Glutamatergic neuron (in vitro differentiated cells): ENCODE data around the gene CRACR2A. TPM values are rescaled to one million over a fixed set of nuclear protein-coding genes. Genes with fewer than 3 reads are reported as not detected.

Experiments
- DNase-seq: peaks from one replicate; pipeline ENCODE4 v3.0.0; 2022
- H3K27ac Mint-ChIP-seq: one replicate; pipeline ENCODE4 v1.8.0; 2020; ENCODE audit warnings: mild to moderate bottlenecking, mixed read lengths, inconsistent platforms; ENCODE audit not compliant: unreplicated experiment
- H3K27me3 Mint-ChIP-seq: one replicate; pipeline ENCODE4 v1.8.0; 2020; ENCODE audit warnings: mild to moderate bottlenecking, moderate library complexity, mixed read lengths, inconsistent platforms; ENCODE audit not compliant: unreplicated experiment
- H3K36me3 Mint-ChIP-seq: one replicate; pipeline ENCODE4 v1.8.0; 2020; ENCODE audit warnings: mild to moderate bottlenecking, mixed read lengths, inconsistent platforms; ENCODE audit not compliant: unreplicated experiment
- H3K4me1 Mint-ChIP-seq: one replicate; pipeline ENCODE4 v1.8.0; 2020; ENCODE audit warnings: mild to moderate bottlenecking, low read depth, mixed read lengths, inconsistent platforms; ENCODE audit not compliant: unreplicated experiment
- H3K4me3 Mint-ChIP-seq: one replicate; pipeline ENCODE4 v1.8.0; 2020; ENCODE audit warnings: mild to moderate bottlenecking, mixed read lengths, inconsistent platforms; ENCODE audit not compliant: unreplicated experiment
- H3K9me3 Mint-ChIP-seq: one replicate; pipeline ENCODE4 v1.8.0; 2020; ENCODE audit warnings: mild to moderate bottlenecking, moderate library complexity, mixed read lengths, inconsistent platforms; ENCODE audit not compliant: unreplicated experiment
- total RNA-seq: library from RNA; stranded (reverse); fragmentation: NEBNext Ultra II Directional; extraction: Animal tissue kit (Norgen Biotek cat#: 25700); gene quantifications from one replicate; pipeline ENCODE4 v1.2.1, GENCODE V29; 2021; ENCODE audit not compliant: unreplicated experiment
- TF ChIP-seq, protein P1 (sequence below): fragments of 200-600 bp; sonication (generic); IDR thresholded peaks from one replicate; pipeline ENCODE4 v1.5.0; 2021; ENCODE audit not compliant: partially characterized antibody, unreplicated experiment

Gene CRACR2A
- total RNA-seq, 1 donor from 2014 or later: 4.5 TPM

DNA sequence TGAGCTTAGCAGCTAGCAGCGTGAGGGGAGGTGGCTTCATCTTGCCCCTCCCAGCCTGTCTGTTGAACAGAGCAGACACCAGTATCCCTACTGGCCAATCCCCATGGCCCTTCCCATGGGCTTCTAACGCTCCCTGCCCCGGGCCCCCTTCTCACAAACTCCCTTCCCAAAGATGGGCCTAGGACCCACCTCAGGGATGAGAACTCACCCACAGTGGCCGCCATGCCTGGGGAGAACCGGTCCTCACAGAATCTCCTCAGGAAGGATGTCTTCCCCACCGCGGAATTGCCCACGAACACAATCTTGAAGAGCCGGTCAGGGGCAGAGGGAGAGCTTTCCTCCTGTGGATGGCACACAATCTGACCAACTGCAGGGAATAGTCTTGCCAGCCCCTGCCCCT is 119.5 kb downstream of the CRACR2A start:
- peak overlapping the region; percentile 95 for H3K27ac Mint-ChIP-seq
- H3K4me1 Mint-ChIP-seq: peaks cover 67% of the 10 kb centered on the region
- no peak for DNase-seq
- H3K4me3 Mint-ChIP-seq: no peak overlapping the region
- TF ChIP-seq, protein P1, sequence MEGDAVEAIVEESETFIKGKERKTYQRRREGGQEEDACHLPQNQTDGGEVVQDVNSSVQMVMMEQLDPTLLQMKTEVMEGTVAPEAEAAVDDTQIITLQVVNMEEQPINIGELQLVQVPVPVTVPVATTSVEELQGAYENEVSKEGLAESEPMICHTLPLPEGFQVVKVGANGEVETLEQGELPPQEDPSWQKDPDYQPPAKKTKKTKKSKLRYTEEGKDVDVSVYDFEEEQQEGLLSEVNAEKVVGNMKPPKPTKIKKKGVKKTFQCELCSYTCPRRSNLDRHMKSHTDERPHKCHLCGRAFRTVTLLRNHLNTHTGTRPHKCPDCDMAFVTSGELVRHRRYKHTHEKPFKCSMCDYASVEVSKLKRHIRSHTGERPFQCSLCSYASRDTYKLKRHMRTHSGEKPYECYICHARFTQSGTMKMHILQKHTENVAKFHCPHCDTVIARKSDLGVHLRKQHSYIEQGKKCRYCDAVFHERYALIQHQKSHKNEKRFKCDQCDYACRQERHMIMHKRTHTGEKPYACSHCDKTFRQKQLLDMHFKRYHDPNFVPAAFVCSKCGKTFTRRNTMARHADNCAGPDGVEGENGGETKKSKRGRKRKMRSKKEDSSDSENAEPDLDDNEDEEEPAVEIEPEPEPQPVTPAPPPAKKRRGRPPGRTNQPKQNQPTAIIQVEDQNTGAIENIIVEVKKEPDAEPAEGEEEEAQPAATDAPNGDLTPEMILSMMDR: no peak
- peaks cover 21% of the 10 kb centered on the region for H3K27me3 Mint-ChIP-seq
- H3K9me3 Mint-ChIP-seq: peaks cover 6% of the 10 kb centered on the region
- H3K36me3 Mint-ChIP-seq: no peaks in the 10 kb centered on the region

DNA sequence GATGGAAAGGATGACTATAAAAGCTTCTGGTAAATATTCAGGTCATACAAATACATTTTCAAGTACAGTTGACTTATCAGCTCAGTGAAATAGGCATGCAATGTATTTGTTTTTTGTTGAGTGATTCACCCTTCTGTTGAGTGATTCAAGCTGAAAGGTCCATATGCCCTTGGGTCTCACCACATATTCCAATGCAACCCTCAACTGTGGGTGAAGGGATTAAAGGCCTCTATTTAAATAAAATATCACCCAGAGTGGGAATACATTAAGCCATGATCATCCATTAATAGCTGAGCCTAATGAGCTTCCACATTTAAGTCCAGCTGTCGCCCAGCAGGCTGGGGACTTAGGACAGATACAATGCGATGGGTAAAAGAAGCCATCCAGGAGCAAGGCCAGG is 120.2 kb downstream of the CRACR2A start:
- DNase-seq: peak; percentile 48
- Mint-ChIP-seq H3K27ac (peak overlapping the region; percentile 95), H3K27me3 (peaks cover 21% of the 10 kb centered on the region), H3K36me3 (no peaks in the 10 kb centered on the region), H3K4me3 (peak overlapping the region; percentile 72), H3K9me3 (peaks cover 6% of the 10 kb centered on the region), H3K4me1 (peaks cover 68% of the 10 kb centered on the region)
- TF ChIP-seq, protein P1: no peak

DNA sequence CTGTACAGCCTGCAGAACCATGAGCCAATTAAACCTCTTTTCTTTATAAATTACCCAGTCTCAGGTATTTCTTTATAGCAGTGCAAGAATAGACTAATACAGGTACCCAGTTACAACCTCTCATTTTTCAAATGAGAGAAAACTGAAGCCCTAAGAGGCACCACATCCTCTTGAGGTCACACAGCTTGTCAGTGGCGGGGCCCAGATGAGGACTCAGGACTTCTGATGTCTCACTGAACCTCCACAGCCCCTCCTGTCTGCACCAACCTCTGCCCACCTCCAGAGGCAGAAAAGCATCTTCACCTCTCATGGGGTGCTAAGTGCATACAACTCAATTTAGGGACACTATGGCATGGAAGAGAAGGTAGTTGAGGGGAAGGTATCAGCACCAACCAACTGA is 120.7 kb downstream of the CRACR2A start:
- no peak for DNase-seq
- TF ChIP-seq, protein P1: no peak
- H3K9me3 Mint-ChIP-seq: peaks cover 6% of the 10 kb centered on the region
- no peak overlapping the region for H3K4me3 Mint-ChIP-seq
- peak overlapping the region; percentile 95 for H3K27ac Mint-ChIP-seq
- H3K36me3 Mint-ChIP-seq: no peaks in the 10 kb centered on the region
- H3K27me3 Mint-ChIP-seq: peaks cover 19% of the 10 kb centered on the region
- peaks cover 66% of the 10 kb centered on the region for H3K4me1 Mint-ChIP-seq

DNA sequence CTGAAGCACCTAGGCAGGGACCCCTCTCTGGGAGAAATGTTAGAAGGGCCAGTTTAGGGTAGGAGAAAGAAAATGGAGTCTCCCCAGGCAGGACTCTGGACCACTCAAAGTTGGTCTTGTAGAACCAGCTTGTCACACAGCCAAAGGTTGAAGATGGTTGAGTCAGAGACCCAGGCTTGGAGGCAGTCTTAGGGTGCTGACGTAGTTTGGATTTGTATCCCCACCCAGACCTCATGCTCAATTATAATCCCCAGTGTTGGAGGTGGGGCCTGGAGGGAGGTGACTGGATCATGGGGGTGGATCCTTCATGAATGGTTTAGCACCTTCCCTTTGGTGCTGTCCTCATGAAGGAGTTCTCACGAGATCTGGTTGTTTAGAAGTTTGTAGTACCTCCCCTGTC is 121.2 kb downstream of the CRACR2A start:
- TF ChIP-seq, protein P1: no peak
- Mint-ChIP-seq H3K4me3 (peak overlapping the region; percentile 15), H3K4me1 (peaks cover 64% of the 10 kb centered on the region), H3K9me3 (peaks cover 6% of the 10 kb centered on the region), H3K27me3 (peaks cover 18% of the 10 kb centered on the region), H3K27ac (peak overlapping the region; percentile 76), H3K36me3 (no peaks in the 10 kb centered on the region)
- DNase-seq: no peak

DNA sequence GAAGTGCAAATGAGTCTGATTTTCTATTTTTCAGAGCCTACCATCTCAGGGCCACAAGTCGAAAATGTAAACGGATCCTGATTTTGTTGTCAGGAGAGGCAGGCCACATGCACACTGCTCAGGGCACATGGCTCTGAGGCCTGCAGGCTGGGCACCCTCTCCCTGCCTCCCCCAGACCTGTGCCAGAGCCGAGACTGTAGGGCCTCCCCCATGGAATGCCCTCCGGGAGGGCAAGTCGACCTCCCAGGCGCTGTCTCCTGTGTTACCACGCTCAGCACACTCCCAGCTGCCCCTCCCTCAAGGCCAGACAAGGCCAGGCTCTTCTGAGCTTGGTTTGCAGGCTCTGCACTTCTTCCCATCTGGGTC is 121.7 kb downstream of the CRACR2A start:
- H3K4me1 Mint-ChIP-seq: peaks cover 61% of the 10 kb centered on the region
- H3K27ac Mint-ChIP-seq: peak overlapping the region; percentile 76
- no peaks in the 10 kb centered on the region for H3K36me3 Mint-ChIP-seq
- H3K4me3 Mint-ChIP-seq: peak overlapping the region; percentile 15
- peaks cover 18% of the 10 kb centered on the region for H3K27me3 Mint-ChIP-seq
- TF ChIP-seq, protein P1: no peak
- peaks cover 6% of the 10 kb centered on the region for H3K9me3 Mint-ChIP-seq
- DNase-seq: no peak
